K562 (cell line): Measurements from ENCODE around the gene PTK7. TPM values are rescaled to one million over a fixed set of nuclear protein-coding genes. Genes with fewer than 3 reads are reported as not detected.

ENCODE experiments used
- ATAC-seq: fragments of 200-7000 bp; cut with Tn5 transposase; 3 replicates; pipeline ENCODE4 v1.9.1; 2020; ENCODE audit warnings: moderate library complexity
- BruUV-seq: library from RNA; stranded (reverse); fragments of 400-500 nt; replicated peaks from 2 replicates; lab custom pipeline; 2021; lab: Mats Ljungman, UMichigan
- CTCF ChIA-PET: fragments of 300-600 bp; formaldehyde crosslinking; extraction: SDS; loops from one replicate; lab custom pipeline; 2021; ENCODE audit warnings: low intra/inter-chr PET ratio; lab: Yijun Ruan, JAX
- POLR2A ChIA-PET: fragments of 300-600, 350-650 bp; sonication (Branson Sonifier 250); formaldehyde crosslinking; extraction: SDS; loops from one replicate; lab custom pipeline; 2021; ENCODE audit warnings: antibody characterized with exemption, inconsistent platforms; lab: Yijun Ruan, JAX
- DNase-seq, 4 experiments: peaks; one replicate each; pipeline versions ENCODE4 v3.0.0 to v3.0.0-alpha.2; 2011 to 2018; ENCODE audit warnings: low spot score in 3 of 4, mixed read lengths in 3 of 4; ENCODE audit errors: extremely low read depth in 1 of 4
- FAIRE-seq: peaks from 2 replicates; lab custom pipeline; 2011; peaks lifted over from hg19 to GRCh38; lab: Jason Lieb, UNC
- H2AFZ ChIP-seq: 2 replicates; pipeline ENCODE4 v1.6.0; 2011; ENCODE audit warnings: low read depth, low read length, control low read depth, inconsistent platforms
- H3K27ac ChIP-seq: fragments of 200-600 bp; 3 replicates; pipeline ENCODE4 v1.8.0; 2011; ENCODE audit warnings: low read depth, mild to moderate bottlenecking, control low read depth, inconsistent platforms, low read length, moderate library complexity, mixed read lengths; ENCODE audit errors: extremely low read depth
- H3K27me3 ChIP-seq, 2 experiments: fragments of 300-600 bp in 1 of 2; 2 replicates in 1 of 2; 3 replicates in 1 of 2; pipeline versions ENCODE4 v1.6.0 to v1.8.0; 2011; ENCODE audit warnings: inconsistent platforms in 2 of 2, low read length in 2 of 2, mild to moderate bottlenecking in 1 of 2, mixed read lengths in 1 of 2, moderate library complexity in 1 of 2; ENCODE audit not compliant: control insufficient read depth in 2 of 2, insufficient read depth in 2 of 2
- H3K36me3 ChIP-seq: fragments of 300-600 bp; 3 replicates; pipeline ENCODE4 v1.8.0; 2011; ENCODE audit warnings: mild to moderate bottlenecking, low read length, inconsistent platforms; ENCODE audit not compliant: control insufficient read depth, insufficient read depth
- H3K4me1 ChIP-seq, 2 experiments: fragments of 200-600 bp in 1 of 2; replicated peaks in 1 of 2; 2 replicates in 1 of 2; 3 replicates in 1 of 2; pipeline versions ENCODE4 v1.5.1 to v1.8.0; 2011; ENCODE audit warnings: inconsistent platforms in 2 of 2, low read length in 2 of 2, mild to moderate bottlenecking in 1 of 2, mixed read lengths in 1 of 2, moderate library complexity in 1 of 2; ENCODE audit not compliant: control insufficient read depth in 2 of 2, insufficient read depth in 2 of 2
- H3K4me2 ChIP-seq: 2 replicates; pipeline ENCODE4 v1.6.1; 2011; ENCODE audit warnings: low read length, control low read depth, inconsistent platforms, mixed read lengths; ENCODE audit not compliant: insufficient read depth
- H3K4me3 ChIP-seq: fragments of 200-600 bp; sonication (generic), shearing (Covaris generic); 2 replicates; pipeline ENCODE4 v1.5.1; 2016; ENCODE audit warnings: control low read depth, inconsistent platforms
- H3K79me2 ChIP-seq: fragments of 200-600 bp; 3 replicates; pipeline ENCODE4 v1.8.0; 2011; ENCODE audit warnings: low read length, inconsistent platforms; ENCODE audit not compliant: control insufficient read depth, insufficient read depth
- H3K9ac ChIP-seq, 2 experiments: 2 replicates each; pipeline versions ENCODE4 v1.6.0 to v1.6.1; 2011; ENCODE audit warnings: low read depth in 2 of 2, low read length in 2 of 2, control low read depth in 1 of 2, inconsistent platforms in 1 of 2, mild to moderate bottlenecking in 1 of 2, mixed read lengths in 1 of 2; ENCODE audit not compliant: insufficient read depth in 1 of 2
- H3K9me1 ChIP-seq: one replicate; pipeline ENCODE4 v1.6.0; 2011; ENCODE audit warnings: inconsistent platforms, mild to moderate bottlenecking, low read length, moderate library complexity; ENCODE audit not compliant: control insufficient read depth, insufficient read depth
- H3K9me3 ChIP-seq: replicated peaks from 2 replicates; pipeline ENCODE4 v1.5.1; 2011; ENCODE audit warnings: low read depth, low read length, inconsistent platforms; ENCODE audit not compliant: control insufficient read depth, insufficient read depth
- H4K20me1 ChIP-seq: replicated peaks from 2 replicates; pipeline ENCODE4 v1.6.1; 2011; ENCODE audit warnings: low read length, inconsistent platforms, mixed read lengths; ENCODE audit not compliant: control insufficient read depth, insufficient read depth
- CTBP1 ChIP-seq: fragments of 450-650 bp; IDR thresholded peaks from 2 replicates; pipeline ENCODE4 v1.6.1; 2016; ENCODE audit warnings: borderline replicate concordance
- DDX20 ChIP-seq: fragments of 450-650 bp; IDR thresholded peaks from 2 replicates; pipeline ENCODE4 v1.6.1; 2016; ENCODE audit warnings: missing genetic modification characterization, low read depth, mild to moderate bottlenecking, missing compliant biosample characterization, moderate library complexity
- ELF4 ChIP-seq: fragments of 450-650 bp; formaldehyde crosslinking; IDR thresholded peaks from 2 replicates; pipeline ENCODE4 v1.4.0; 2022; ENCODE audit warnings: missing genetic modification characterization
- KAT7 ChIP-seq: sonication (generic); formaldehyde crosslinking; IDR thresholded peaks from 2 replicates; pipeline ENCODE4 v1.8.0; 2022; ENCODE audit warnings: missing genetic modification reagents, mild to moderate bottlenecking, borderline replicate concordance
- SNRNP70 ChIP-seq: fragments of 200-400 bp; formaldehyde crosslinking; optimal IDR thresholded peaks from 2 replicates; pipeline ENCODE3; 2017; ENCODE audit warnings: low read depth, low read length
- SRF ChIP-seq, 2 experiments: fragments of 250-450, 450-650 bp in 1 of 2; sonication (Bioruptor Pico) in 1 of 2; sonication (generic) in 1 of 2; formaldehyde crosslinking; IDR thresholded peaks; 2 replicates each; pipeline versions ENCODE4 v1.5.0 to v1.5.1; 2020 to 2022; ENCODE audit warnings: mild to moderate bottlenecking in 1 of 2, missing genetic modification reagents in 1 of 2
- XRCC3 ChIP-seq: fragments of 450-650 bp; IDR thresholded peaks from 2 replicates; pipeline ENCODE4 v1.6.1; 2017; ENCODE audit warnings: mild to moderate bottlenecking, moderate library complexity
- ZNF134 ChIP-seq: fragments of 250-450 bp; sonication (Bioruptor Pico); conservative IDR thresholded peaks from 2 replicates; pipeline ENCODE4 v1.4.0; 2020
- ZSCAN32 ChIP-seq: fragments of 450-650 bp; formaldehyde crosslinking; IDR thresholded peaks from 2 replicates; pipeline ENCODE4 v1.4.0; 2020; ENCODE audit warnings: mild to moderate bottlenecking, moderate library complexity
- WGBS: fragments of 100-300 bp; shearing (Covaris generic); methylation state at CpG from one replicate; pipeline ENCODE4 v1.1.6; 2016; ENCODE audit warnings: low coverage, mixed read lengths; ENCODE audit not compliant: insufficient coverage; ENCODE audit errors: missing lambda C conversion rate; 5-methylcytosine and 5-hydroxymethylcytosine counted together
- in situ Hi-C: fragments of 300-500 bp; cut with MboI; formaldehyde crosslinking; loops from 4 replicates; pipeline ENCODE4 v1.15.0; 2018; ENCODE audit warnings: inconsistent platforms, mixed read lengths
- intact Hi-C: fragments of 100-400 bp; cut with micrococcal nuclease; formaldehyde crosslinking; loops from 2 replicates; pipeline ENCODE4 v1.14.2; 2022
- polyA plus RNA-seq, 8 experiments: library from polyadenylated mRNA; depleted of rRNA in 4 of 8; stranded (reverse) in 5 of 8; unstranded in 3 of 8; fragments of >200 nt; fragmentation: Nextera tagmentation in 2 of 8; fragmentation: Illumina TruSeq in 1 of 8; extraction: Ambion mirVana in 2 of 8; extraction: Trizol in 1 of 8; gene quantifications; 2 replicates each; pipeline versions ENCODE4 v1.2.1 to v1.2.3, GENCODE V29; 2011 to 2014; ENCODE audit warnings: inconsistent platforms in 1 of 8, missing spikeins in 1 of 8
- total RNA-seq, 7 experiments: library from RNA; depleted of rRNA in 6 of 7; stranded (reverse); fragments of >200 nt in 6 of 7; fragmentation: Illumina TruSeq in 2 of 7; extraction: Trizol in 2 of 7; gene quantifications; 2 replicates each; pipeline versions ENCODE4 v1.2.1 to v1.2.3, GENCODE V29; 2011 to 2021; ENCODE audit warnings: low replicate concordance in 1 of 7
- TF ChIP-seq, protein P1 (sequence below): fragments of 450-650 bp; formaldehyde crosslinking; IDR thresholded peaks from 2 replicates; pipeline ENCODE4 v1.4.0; 2022; ENCODE audit warnings: mild to moderate bottlenecking, moderate library complexity
- TF ChIP-seq, protein P2 (sequence below), 2 experiments: fragments of 250-450 bp in 1 of 2; fragments of 450-650 bp in 1 of 2; sonication (Bioruptor Pico) in 1 of 2; IDR thresholded peaks; 2 replicates each; pipeline versions ENCODE4 v1.6.1 to v1.8.0; 2016 to 2021; ENCODE audit warnings: mild to moderate bottlenecking in 2 of 2, moderate library complexity in 2 of 2, missing compliant biosample characterization in 1 of 2, missing genetic modification characterization in 1 of 2

Gene PTK7
- total and polyA plus RNA-seq, 9 of the 15 experiments (the other 6 are each of a cell fraction or from before 2014, with no cell fraction given): 0.20 to 6.8 (median 4.2) TPM

DNA sequence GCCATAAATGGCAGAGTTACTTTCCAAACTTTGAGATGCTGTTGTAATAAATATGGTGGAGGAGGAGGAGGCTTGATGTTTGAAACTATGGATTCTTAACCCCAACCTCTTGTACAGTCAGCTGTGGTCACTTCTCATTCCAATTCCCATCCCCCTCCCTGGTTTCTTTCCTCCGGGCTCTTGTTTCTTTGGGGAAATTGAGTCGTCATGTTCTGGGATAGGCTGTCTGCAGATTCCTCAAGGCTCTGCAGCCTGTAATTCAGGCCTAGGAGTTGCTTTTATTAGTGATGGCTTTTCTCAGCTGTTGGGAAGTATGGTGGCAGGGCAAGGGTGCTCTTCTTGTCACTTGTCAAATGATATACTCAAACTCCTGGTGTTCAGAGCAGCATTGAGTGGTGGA is 2.6 kb downstream of the PTK7 start:
- Histone ChIP-seq H3K9ac (no peak overlapping the region), H3K4me1 (peaks cover 2 to 21% of the 10 kb centered on the region in 2 experiments; a peak in 4 of 5 replicates), H3K36me3 (no peaks in the 10 kb centered on the region), H3K4me2 (no peak overlapping the region), H3K79me2 (no peaks in the 10 kb centered on the region), H3K27ac (no peak overlapping the region), H4K20me1 (peaks cover 2% of the 10 kb centered on the region; the same call in 1 of the 2 replicates), H2AFZ (no peak overlapping the region), H3K27me3 (peaks cover 4 to 16% of the 10 kb centered on the region in 2 experiments; a peak in 3 of 5 replicates), H3K9me1 (no peaks in the 10 kb centered on the region), H3K9me3 (no peaks in the 10 kb centered on the region), H3K4me3 (no peak overlapping the region)
- FAIRE-seq (no peak), ATAC-seq (no peak), DNase-seq (no peak)
- POLR2A ChIA-PET: interaction anchor here (0.5 to 1.3 kb wide), 3 partner anchors 17 to 1211 kb away, joined by 3 to 4 read pairs (median 3); no protein-coding TSS in a partner anchor
- CTCF ChIA-PET: no interaction called here
- TF ChIP-seq CTBP1 (no peak), ELF4 (CRISPR knock-in tag) (no peak), ZSCAN32 (CRISPR knock-in tag) (no peak), DDX20 (tag) (no peak), ZNF134 (no peak), SNRNP70 (no peak), KAT7 (CRISPR knock-in tag) (no peak), XRCC3 (no peak), SRF (CRISPR knock-in tag; IDR thresholded peaks at IDR 0.05) (no peak)
- TF ChIP-seq, protein P1, sequence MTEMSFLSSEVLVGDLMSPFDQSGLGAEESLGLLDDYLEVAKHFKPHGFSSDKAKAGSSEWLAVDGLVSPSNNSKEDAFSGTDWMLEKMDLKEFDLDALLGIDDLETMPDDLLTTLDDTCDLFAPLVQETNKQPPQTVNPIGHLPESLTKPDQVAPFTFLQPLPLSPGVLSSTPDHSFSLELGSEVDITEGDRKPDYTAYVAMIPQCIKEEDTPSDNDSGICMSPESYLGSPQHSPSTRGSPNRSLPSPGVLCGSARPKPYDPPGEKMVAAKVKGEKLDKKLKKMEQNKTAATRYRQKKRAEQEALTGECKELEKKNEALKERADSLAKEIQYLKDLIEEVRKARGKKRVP (CRISPR knock-in tag): no peak
- TF ChIP-seq, protein P2, sequence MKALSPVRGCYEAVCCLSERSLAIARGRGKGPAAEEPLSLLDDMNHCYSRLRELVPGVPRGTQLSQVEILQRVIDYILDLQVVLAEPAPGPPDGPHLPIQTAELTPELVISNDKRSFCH (CRISPR knock-in tag; IDR thresholded peaks at IDR 0.05): no peak
- TF ChIP-seq, protein P2 (tag; IDR thresholded peaks at IDR 0.05): no peak
- BruUV-seq: TSS peak; percentile 36
- WGBS: 39% methylated on average over 2 of the region's 2 CpGs
- intact Hi-C loops: no loop called here
- in situ Hi-C loops: no loop called here
